Central memory CD4-positive, alpha-beta T cell (primary cell): Measurements from ENCODE around the gene SAMD14.
"Not testable (repeated sequence)": the region's sequence is repeated elsewhere in the genome, so short reads cannot be mapped to it uniquely, and the experiment has no call there.

Source experiments
- DNase-seq: peaks from one replicate; pipeline ENCODE4 v3.0.0; 2022

SAMD14 gene

GRCh38 chr17:50072130-50072529, 57.8 kb downstream of the SAMD14 start:
- DNase-seq: no peak

- DNase-seq: no peak
Observed at GRCh38 chr17:50071692-50072091, 58.3 kb downstream of the SAMD14 start.

DNA sequence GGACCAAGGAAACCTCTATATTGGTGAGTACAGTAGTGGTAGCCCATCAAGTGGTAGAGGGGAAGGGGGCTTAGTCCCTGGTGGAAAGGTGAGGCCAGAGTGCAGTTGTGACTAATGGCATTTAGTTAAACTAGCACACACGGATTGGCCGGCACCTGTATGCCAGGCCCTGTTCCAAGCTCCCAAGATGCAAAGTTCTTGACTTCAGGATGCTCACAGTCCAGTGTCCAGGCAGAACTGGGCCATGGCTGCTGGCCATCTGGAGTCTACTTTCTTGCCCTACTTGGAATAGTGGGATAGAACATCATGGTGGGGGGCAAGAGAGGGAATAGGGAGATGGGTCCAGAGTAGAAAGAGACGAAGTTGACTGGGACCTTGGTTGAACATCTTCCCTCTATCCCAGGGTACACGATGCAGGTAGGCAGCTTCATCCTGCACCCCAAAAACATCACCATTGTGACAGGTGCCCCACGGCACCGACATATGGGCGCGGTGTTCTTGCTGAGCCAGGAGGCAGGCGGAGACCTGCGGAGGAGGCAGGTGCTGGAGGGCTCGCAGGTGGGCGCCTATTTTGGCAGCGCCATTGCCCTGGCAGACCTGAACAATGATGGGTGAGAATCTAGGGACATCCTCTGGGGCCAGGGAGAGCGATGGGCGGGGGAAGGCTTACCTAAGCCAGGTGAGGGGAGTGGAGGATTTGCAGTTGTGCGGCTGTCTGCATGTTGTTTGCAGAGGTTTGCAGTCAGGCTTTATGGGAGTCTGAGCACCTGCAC, 58.9 kb downstream of the SAMD14 start:
- no peak for DNase-seq

DNA sequence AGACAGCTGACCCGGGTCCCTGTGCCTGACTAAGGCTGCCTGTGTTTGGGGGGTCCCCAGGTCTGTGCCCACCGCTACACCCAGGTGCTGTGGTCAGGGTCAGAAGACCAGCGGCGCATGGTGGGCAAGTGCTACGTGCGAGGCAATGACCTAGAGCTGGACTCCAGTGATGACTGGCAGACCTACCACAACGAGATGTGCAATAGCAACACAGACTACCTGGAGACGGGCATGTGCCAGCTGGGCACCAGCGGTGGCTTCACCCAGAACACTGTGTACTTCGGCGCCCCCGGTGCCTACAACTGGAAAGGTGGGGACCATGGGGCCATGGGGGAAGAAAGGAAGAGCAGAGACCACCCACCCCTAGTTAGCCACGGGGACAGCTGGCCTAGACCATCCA, 62.0 kb downstream of the SAMD14 start:
- DNase-seq: no peak

GRCh38 chr17:50066995-50067394, 63.0 kb downstream of the SAMD14 start:
- DNase-seq: no peak

DNA sequence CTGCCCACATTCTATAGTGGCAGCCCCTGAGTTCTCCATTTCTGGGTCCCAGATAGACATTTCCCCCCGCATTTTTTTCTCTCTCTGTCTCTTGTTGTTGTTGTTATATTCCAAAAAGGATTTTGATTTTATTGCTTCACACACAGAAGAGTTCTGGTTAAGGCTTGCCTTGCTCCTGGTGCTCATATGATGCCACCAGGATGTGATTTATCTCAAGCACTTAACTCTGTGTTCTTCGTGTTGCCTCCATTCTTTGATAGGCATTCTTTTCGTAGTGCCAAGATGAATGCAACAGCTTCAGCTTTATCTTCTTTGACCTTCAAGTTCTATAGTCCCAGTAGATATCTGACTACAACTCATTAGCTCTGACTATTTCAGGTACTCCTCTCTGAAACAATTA, 64.9 kb downstream of the SAMD14 start:
- no peak for DNase-seq

GRCh38 chr17:50064253-50065001, 65.5 kb downstream of the SAMD14 start:
- no peak for DNase-seq

DNA sequence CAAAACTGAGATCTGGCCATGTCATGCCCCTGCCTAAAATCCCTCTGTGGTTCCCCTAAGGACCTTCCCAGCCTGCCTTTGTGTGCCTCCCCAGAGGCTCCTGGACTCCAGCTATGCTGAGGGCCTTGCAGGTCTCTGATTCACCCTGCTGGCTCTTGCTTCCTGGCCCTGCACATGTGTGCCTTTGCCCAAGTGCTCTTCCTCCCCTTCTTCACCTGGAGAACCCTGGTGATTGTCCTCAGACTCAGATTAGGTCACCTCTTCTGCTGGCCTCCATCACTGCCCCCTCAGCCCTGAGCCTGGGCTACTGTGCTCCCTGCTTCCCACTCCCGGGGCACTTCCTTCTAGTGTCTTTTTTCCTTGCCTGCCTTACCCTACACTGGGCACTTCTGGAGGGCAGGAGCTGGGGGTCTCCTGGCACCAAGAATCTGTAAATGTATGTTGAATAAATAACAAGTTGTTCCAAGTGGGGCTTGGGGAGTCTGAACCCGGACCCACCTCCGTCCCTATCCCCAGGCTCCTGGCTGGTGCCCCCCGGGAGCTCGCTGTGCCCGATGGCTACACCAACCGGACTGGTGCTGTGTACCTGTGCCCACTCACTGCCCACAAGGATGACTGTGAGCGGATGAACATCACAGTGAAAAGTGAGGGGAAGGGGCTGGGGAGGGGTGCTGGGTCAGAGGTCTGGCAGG, 66.3 kb downstream of the SAMD14 start:
- DNase-seq: no peak

DNA sequence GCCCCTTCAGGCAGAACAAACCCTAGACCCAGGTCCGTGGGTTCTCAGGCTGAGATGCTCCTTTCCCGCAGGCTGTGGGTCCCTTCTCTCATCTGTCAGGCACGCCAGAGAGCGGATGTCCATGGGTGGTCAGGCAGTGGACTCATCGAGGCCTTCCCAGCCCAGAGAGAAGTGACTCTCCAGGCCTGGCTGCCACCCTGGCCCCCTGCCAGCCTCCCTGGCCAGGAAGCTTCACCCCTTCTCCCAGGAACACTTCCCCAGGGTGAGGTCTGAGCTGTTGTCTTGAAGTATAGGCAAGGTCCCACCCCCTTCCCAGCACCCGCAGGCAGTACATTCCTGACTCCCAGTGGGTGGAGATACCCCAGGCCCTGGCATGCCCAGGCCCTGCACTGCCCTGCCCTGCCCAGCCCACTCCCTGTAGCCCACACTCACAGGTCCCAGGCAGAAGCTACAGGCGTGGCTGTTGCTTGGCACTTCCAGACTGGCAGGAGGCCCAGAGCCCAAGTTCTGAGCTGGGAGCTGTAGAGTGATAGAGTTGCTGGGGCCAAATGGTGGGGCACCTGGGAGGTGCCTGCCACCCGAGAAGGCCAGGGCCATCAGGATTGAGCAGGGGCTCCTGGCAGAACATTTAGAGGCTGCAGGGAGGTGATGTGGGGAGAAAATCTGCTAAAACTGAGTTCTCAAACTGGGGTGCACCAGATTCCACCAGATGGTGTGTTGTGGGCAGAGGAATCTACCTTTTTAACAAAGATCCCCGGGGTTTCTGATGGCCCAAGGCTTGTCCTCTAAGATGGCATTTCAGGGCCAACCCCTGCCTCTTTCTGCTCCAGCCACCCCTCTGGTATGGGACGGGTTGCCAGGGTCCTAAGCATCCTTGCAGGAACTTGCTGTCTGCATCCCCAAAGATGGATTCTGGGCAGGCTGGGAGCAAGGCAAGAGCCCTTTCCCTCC, 67.4 kb downstream of the SAMD14 start:
- no peak for DNase-seq

- DNase-seq: not testable (repeated sequence)
Observed at GRCh38 chr17:50061713-50062045, 68.3 kb downstream of the SAMD14 start.

GRCh38 chr17:50060951-50061712, 68.8 kb downstream of the SAMD14 start:
- DNase-seq: no peak
